ENCODE results near the gene RHOT2. TPM values are rescaled to one million over a fixed set of nuclear protein-coding genes. Genes with fewer than 3 reads are reported as not detected.

RHOT2 gene
- total RNA-seq, 3 donors from 2014 or later, result 212 to 215 (median 212) TPM

DNA sequence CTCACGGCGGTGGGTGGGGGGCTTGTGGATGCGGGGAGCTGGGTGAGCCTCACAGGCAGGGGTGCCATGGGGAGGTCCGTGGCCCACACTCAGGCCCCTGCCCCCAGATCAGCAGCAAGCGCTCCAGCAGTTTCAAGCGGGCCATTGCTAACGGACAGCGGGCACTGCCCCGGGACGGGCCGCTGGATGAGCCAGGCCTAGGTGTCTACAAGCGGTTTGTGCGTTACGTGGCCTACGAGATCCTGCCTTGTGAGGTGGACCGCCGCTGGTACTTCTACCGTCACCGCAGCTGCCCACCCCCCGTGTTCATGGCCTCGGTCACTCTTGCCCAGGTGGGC lies 8.6 kb downstream of the RHOT2 start:
- ATAC-seq, result no peak
- Mint-ChIP-seq H3K36me3 (ENCODE audit: insufficient read depth) (peaks cover 6% of the 10 kb centered on the region), H3K27me3 (ENCODE audit: low read depth) (peaks cover 11% of the 10 kb centered on the region), H3K9me3 (no peaks in the 10 kb centered on the region), H3K4me1 (ENCODE audit: low read depth) (peaks cover 15% of the 10 kb centered on the region), H3K4me3 (no peak overlapping the region)
- DNase-seq, result no peak

DNA sequence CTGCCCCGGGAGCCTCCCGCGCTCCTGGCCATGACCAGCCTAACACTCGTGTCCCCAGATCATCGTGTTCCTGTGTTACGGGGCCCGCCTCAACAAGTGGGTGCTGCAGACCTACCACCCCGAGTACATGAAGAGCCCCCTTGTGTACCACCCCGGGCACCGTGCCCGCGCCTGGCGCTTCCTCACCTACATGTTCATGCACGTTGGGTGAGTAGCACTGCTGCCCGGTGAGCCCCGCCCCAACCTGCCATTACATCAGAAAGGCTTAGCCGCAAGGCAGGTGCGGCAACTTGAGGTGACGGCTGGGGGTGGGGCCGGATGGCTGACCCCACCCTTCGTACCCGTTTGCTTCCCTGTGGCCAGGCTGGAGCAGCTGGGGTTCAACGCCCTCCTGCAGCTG lies 9.0 kb downstream of the RHOT2 start:
- Mint-ChIP-seq H3K4me3 (no peak overlapping the region), H3K36me3 (ENCODE audit: insufficient read depth) (peaks cover 8% of the 10 kb centered on the region), H3K9me3 (no peaks in the 10 kb centered on the region), H3K27me3 (ENCODE audit: low read depth) (peaks cover 11% of the 10 kb centered on the region), H3K4me1 (ENCODE audit: low read depth) (peaks cover 18% of the 10 kb centered on the region)
- DNase-seq, result no peak
- ATAC-seq, result no peak

DNA sequence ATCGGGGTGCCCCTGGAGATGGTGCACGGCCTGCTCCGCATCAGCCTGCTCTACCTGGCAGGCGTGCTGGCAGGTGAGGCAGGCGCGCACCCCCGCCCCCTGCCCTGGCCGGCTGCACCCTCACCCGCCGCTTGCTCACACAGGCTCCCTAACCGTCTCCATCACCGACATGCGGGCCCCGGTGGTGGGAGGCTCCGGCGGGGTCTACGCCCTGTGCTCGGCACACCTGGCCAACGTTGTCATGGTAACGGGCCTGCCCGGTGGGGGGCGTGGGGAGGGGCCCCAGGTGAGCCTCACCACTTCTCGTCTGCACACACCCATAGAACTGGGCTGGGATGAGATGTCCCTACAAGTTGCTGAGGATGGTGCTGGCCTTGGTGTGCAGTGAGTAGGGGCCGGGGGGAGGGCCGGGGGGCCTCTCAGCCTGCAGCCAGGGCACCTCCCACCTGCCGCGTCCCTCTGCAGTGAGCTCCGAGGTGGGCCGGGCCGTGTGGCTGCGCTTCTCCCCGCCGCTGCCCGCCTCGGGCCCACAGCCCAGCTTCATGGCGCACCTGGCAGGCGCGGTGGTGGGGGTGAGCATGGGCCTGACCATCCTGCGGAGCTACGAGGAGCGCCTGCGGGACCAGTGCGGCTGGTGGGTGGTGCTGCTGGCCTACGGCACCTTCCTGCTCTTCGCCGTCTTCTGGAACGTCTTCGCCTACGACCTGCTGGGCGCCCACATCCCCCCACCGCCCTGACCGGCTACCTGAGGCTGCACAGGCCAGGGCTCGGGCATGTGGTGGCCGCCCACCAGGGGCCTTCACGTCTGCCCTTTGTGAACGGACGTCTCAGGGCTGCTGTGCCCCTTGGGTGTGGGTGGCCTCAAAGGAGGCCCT lies 9.6 kb downstream of the RHOT2 start:
- no peaks in the 10 kb centered on the region for H3K9me3 Mint-ChIP-seq
- peaks cover 12% of the 10 kb centered on the region for H3K36me3 Mint-ChIP-seq (ENCODE audit: insufficient read depth)
- no peak overlapping the region for H3K4me3 Mint-ChIP-seq
- DNase-seq, result no peak
- peaks cover 11% of the 10 kb centered on the region for H3K27me3 Mint-ChIP-seq (ENCODE audit: low read depth)
- H3K4me1 Mint-ChIP-seq (ENCODE audit: low read depth), result peaks cover 22% of the 10 kb centered on the region
- ATAC-seq, result no peak

DNA sequence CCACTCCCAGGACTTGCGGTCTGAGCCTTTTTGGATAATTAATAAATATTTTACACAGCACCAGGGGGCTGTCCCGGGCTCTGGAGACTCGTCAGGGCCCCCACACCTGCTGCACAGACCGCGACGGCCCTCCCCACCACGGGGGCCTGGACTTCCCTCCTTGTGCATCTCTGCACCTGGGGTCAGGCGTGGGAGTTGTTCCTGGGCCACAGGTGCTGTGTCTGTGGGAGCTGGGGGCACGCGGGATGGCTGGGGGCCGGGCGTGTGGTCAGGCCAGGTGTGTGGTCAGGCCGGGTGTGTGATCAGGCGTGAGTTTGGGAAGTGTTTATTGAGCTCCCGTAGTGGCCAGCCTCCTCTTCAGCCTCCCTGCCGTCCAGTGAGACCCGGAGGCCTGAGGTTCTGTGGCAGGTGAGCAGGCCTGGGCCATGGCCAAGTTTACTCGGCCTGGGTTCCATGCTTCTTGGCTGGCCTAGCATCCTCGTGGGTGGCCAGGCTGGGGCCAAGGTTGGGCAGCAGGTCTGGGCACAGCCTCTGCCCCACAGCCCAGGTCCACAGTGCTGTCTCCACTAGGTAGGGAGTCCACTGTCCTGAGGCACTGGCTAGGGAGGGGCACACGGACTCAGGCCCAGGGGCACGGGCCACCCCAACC lies 10.4 kb downstream of the RHOT2 start:
- Mint-ChIP-seq H3K27me3 (ENCODE audit: low read depth) (peaks cover 11% of the 10 kb centered on the region), H3K9me3 (no peaks in the 10 kb centered on the region), H3K4me1 (ENCODE audit: low read depth) (peaks cover 23% of the 10 kb centered on the region), H3K36me3 (ENCODE audit: insufficient read depth) (peaks cover 11% of the 10 kb centered on the region), H3K4me3 (no peak overlapping the region)
- DNase-seq (no peak), ATAC-seq (no peak)

DNA sequence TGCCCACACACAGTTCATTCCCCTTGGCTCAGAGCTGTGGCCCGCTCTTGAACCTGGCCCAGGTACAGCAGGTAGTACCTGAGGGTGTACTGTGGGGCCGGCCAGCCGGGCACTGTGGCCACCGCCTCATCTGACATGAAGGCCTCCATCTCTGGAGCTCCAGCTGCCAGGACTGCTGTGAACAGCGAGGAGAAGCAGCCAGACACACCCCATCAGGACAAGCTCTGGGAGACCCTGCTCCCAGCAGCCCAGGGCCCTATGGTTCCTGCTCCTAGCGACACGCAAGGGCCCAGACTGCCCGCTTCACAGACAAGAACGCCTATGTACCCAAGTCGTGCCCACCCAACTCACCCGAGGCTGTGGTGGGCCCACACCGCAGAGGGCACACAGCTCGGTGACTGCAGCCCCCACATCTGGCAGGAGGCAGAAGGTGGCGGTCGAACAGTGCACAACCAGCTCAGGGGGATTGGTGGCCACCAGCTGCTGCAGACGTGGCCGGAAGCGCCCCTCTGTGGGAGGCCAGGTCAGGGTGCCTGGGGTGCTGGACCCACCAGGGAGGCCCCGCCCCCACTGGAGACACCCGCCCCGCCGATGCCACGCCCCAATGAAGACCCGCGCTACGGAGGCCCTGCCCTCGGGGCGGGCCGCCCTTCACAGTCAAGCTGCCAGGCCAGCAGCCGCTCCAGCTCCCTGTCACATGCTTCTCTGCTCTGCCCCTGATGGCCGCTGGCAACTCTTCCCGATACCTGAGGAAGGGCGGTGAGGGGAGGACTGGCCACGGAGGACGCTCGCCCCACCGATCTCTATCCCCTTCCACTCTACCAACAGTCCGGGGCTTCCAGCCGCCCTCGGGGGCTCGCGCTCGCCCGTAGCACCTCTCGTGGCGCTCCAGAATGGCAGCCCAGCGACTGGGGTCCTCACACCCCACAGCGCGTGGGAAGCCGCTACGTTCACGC lies 11.2 kb downstream of the RHOT2 start:
- peaks cover 11% of the 10 kb centered on the region for H3K27me3 Mint-ChIP-seq (ENCODE audit: low read depth)
- no peaks in the 10 kb centered on the region for H3K9me3 Mint-ChIP-seq
- DNase-seq (peak; percentile 40), ATAC-seq (peak; percentile 12 to 19)
- H3K36me3 Mint-ChIP-seq (ENCODE audit: insufficient read depth), result peaks cover 11% of the 10 kb centered on the region
- H3K4me1 Mint-ChIP-seq (ENCODE audit: low read depth), result peaks cover 23% of the 10 kb centered on the region
- H3K4me3 Mint-ChIP-seq, result peak overlapping the region; percentile 73

DNA sequence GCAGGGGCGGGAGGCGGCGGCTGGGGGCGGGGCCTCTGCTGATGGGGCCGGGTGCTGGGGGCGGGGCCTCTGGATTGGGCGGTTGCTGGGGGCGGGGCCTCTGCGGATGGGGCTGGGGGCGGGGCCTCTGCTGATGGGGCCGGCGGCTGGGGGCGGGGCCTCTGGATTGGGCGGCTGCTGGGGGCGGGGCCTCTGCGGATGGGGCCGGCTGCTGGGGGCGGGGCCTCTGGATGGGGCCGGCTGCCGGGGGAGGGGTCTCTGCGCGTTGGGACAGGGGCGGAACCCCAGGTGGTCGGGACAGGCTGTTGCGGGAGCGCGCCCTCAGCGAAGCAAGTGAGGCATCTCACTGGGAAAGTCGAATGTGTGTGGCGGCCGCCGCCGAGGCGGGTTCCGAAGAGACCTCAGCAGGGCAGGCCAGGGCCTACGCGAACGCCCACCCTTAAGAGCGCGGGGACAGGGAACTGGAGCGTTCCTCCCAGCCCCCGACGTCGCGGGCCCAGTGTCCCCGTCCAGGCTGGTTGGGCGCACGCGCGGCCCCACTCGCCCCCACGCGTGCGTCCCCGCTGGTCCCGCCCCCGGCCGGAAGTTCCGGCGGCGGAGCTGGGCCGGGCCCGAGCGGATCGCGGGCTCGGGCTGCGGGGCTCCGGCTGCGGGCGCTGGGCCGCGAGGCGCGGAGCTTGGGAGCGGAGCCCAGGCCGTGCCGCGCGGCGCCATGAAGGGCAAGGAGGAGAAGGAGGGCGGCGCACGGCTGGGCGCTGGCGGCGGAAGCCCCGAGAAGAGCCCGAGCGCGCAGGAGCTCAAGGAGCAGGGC lies 12.1 kb downstream of the RHOT2 start, which contains the start of gene STUB1:
STUB1 (plus strand) TSS at position 597 of the 811 bp plus-strand sequence; CDS start at position 713, 116 bp downstream.
- H3K4me1 Mint-ChIP-seq (ENCODE audit: low read depth), result peaks cover 23% of the 10 kb centered on the region

DNA sequence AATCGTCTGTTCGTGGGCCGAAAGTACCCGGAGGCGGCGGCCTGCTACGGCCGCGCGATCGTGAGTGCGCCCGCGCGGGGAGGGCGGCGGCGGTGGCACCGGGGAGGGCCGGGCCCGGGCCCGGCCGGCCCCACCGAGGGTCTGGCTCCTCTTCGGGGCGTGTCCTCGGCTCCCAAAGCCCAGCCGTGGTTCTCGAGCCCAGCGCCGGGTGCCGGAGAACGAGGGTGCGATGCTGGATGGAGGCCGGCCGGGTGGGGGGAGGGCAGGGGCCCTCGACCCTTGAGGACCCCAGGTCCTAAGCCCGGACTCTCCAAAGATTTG lies 12.7 kb downstream of the RHOT2 start:
- peak; percentile 1 to 5 for ATAC-seq
- peaks cover 5% of the 10 kb centered on the region for H3K27me3 Mint-ChIP-seq (ENCODE audit: low read depth)
- peaks cover 11% of the 10 kb centered on the region for H3K36me3 Mint-ChIP-seq (ENCODE audit: insufficient read depth)

More for the DNA sequence above, 12.1 kb downstream of the RHOT2 start, which contains the start of gene STUB1:
- Mint-ChIP-seq H3K27me3 (ENCODE audit: low read depth) (peaks cover 7% of the 10 kb centered on the region), H3K9me3 (no peaks in the 10 kb centered on the region), H3K4me3 (peak within 1 kb of the TSS; percentile 83), H3K36me3 (ENCODE audit: insufficient read depth) (peaks cover 11% of the 10 kb centered on the region)
- peak; percentile 90 for DNase-seq
- ATAC-seq, result peak; percentile 59 to 61

DNA sequence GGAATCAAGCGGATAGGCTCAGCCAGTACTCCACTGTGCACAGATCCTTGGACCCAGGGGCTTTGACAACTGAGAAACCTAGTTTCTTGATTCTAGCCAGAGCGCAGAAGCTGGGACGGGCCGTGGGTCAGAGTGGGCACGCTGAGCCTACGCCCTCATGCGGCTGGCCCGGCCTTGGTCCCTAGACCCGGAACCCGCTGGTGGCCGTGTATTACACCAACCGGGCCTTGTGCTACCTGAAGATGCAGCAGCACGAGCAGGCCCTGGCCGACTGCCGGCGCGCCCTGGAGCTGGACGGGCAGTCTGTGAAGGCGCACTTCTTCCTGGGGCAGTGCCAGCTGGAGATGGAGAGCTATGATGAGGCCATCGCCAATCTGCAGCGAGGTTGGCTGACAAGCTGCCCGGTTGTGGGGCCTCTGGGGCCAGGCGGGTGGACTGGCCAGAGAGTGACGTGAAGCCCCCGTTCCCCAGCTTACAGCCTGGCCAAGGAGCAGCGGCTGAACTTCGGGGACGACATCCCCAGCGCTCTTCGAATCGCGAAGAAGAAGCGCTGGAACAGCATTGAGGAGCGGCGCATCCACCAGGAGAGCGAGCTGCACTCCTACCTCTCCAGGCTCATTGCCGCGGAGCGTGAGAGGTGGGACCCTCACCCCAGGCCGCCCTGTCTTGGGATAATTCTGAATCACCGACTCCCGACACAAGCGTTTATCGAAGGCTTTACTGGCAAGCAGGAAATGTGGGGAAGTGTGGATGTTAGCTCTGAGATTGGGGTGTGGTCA lies 13.2 kb downstream of the RHOT2 start:
- Mint-ChIP-seq H3K9me3 (no peaks in the 10 kb centered on the region), H3K4me3 (peak overlapping the region; percentile 83), H3K27me3 (ENCODE audit: low read depth) (peaks cover 5% of the 10 kb centered on the region), H3K4me1 (ENCODE audit: low read depth) (peaks cover 20% of the 10 kb centered on the region), H3K36me3 (ENCODE audit: insufficient read depth) (peaks cover 11% of the 10 kb centered on the region)
- DNase-seq (no peak), ATAC-seq (no peak)

More for the DNA sequence above, 12.7 kb downstream of the RHOT2 start:
- peaks cover 20% of the 10 kb centered on the region for H3K4me1 Mint-ChIP-seq (ENCODE audit: low read depth)
- H3K9me3 Mint-ChIP-seq, result no peaks in the 10 kb centered on the region
- DNase-seq, result no peak
- H3K4me3 Mint-ChIP-seq, result peak overlapping the region; percentile 83

DNA sequence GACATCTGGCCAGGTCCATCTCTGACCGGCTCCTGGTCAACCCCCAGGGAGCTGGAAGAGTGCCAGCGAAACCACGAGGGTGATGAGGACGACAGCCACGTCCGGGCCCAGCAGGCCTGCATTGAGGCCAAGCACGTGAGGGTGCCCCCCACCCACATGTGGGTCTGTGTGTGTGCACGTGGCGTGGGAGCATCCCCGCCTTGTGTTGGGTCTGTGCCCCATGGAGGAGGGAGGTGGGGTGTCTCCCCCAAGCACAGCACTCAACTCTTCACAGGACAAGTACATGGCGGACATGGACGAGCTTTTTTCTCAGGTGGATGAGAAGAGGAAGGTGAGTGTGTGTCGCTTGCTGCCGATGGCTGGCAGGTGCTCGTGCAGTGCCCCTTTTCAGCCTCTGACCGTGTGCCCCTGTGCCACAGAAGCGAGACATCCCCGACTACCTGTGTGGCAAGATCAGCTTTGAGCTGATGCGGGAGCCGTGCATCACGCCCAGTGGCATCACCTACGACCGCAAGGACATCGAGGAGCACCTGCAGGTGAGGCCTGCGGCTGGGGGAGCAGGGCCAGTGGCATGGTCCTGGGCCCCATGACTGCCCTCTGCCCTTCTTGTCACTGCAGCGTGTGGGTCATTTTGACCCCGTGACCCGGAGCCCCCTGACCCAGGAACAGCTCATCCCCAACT lies 14.0 kb downstream of the RHOT2 start:
- H3K4me1 Mint-ChIP-seq (ENCODE audit: low read depth), result peaks cover 20% of the 10 kb centered on the region
- peak overlapping the region; percentile 83 for H3K4me3 Mint-ChIP-seq
- peaks cover 11% of the 10 kb centered on the region for H3K36me3 Mint-ChIP-seq (ENCODE audit: insufficient read depth)
- DNase-seq (no peak), ATAC-seq (no peak)
- H3K9me3 Mint-ChIP-seq, result no peaks in the 10 kb centered on the region
- H3K27me3 Mint-ChIP-seq (ENCODE audit: low read depth), result peaks cover 2% of the 10 kb centered on the region

DNA sequence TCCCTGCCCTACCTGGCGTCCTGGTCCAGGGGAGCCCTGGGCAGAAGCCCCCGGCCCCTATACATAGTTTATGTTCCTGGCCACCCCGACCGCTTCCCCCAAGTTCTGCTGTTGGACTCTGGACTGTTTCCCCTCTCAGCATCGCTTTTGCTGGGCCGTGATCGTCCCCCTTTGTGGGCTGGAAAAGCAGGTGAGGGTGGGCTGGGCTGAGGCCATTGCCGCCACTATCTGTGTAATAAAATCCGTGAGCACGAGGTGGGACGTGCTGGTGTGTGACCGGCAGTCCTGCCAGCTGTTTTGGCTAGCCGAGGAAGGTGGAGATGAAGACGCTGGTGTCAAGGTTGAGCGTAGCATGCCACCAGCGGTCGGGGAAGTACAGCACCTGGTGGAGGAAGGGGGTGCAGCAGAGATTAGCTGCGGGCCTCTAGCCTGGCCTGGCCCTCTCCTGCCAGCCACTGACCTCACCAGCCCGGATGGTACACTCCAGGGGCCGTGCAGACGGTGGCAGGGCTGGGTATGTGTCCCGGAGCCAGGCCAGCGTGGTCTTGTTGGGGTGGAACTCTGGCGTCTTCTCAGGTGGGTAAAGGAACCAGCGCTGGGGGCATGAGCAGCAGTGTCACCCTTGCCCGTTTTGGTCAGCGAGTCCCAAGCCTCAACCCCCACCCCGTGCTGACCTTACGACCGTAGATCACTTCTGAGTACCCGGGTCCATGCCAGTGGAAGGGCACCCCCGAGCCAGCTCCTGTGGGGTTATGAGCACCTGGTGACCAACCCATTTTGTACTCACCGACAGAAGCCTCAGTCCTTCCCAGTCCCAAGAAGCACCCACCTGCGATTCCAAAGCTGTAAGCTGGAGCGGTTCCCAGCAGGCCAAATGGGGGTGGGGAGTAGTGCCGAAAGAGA lies 14.8 kb downstream of the RHOT2 start:
- no peak for DNase-seq
- peaks cover 20% of the 10 kb centered on the region for H3K4me1 Mint-ChIP-seq (ENCODE audit: low read depth)
- H3K27me3 Mint-ChIP-seq (ENCODE audit: low read depth), result no peaks in the 10 kb centered on the region
- peak overlapping the region; percentile 80 for H3K4me3 Mint-ChIP-seq
- H3K36me3 Mint-ChIP-seq (ENCODE audit: insufficient read depth), result peaks cover 11% of the 10 kb centered on the region
- H3K9me3 Mint-ChIP-seq, result no peaks in the 10 kb centered on the region
- ATAC-seq, result no peak

DNA sequence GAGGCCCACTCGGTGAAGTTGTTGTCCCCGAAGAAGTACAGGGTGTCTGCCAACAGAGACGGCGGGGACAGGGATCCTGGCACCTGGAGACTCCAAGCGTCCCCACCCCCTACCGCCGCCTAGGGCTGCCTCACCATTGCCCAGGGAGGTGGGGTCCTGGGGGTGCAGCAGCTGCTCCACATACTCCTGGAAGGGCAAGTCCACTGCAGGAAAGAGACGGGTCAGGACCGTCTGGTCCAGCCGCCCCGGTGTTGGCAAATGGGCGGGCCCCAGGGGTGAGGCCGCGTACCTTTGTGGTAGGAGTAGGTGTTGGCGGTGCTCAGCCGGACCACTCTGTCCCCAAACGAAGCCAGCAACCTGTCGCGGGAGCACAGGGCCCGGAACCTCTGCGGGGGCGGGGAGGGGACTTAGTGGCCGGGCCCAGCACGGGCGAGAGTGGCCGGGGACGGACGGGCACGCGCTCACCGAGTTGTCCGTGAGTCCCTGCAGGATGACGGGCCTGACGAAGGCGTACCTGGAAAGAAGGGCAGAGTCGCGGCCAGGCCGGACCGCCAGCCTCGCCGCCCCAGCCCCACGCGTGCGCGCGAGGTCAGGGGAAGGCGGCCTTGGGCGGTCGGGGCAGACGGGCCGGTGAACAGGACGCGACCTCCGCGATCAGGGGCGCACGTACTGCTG lies 15.6 kb downstream of the RHOT2 start:
- Mint-ChIP-seq H3K4me3 (peak overlapping the region; percentile 80), H3K27me3 (ENCODE audit: low read depth) (no peaks in the 10 kb centered on the region), H3K36me3 (ENCODE audit: insufficient read depth) (peaks cover 11% of the 10 kb centered on the region), H3K4me1 (ENCODE audit: low read depth) (peaks cover 20% of the 10 kb centered on the region), H3K9me3 (no peaks in the 10 kb centered on the region)
- ATAC-seq (no peak), DNase-seq (no peak)

All from activated T-cell treated with anti-CD3 and anti-CD28 coated beads, Interleukin-2, amount 50 U/mL, for 4 hours (primary cell).